HCT116 (cell line): ENCODE measurements around the gene ECEL1. TPM values are rescaled to one million over a fixed set of nuclear protein-coding genes. Genes with fewer than 3 reads are reported as not detected.

Source experiments
- ATAC-seq: fragments of 200-7000 bp; cut with Tn5 transposase; 2 replicates; pipeline ENCODE4 v1.9.1; 2020; ENCODE audit warnings: mild to moderate bottlenecking, moderate library complexity
- BruUV-seq: library from RNA; stranded (reverse); fragments of 400-500 nt; replicated peaks from 2 replicates; lab custom pipeline; 2021; lab: Mats Ljungman, UMichigan
- CTCF ChIA-PET: fragments of 300-600 bp; sonication (Branson Sonifier 250); formaldehyde crosslinking; loops from one replicate; lab custom pipeline; 2021; ENCODE audit warnings: antibody characterized with exemption; lab: Charles Lee
- POLR2A ChIA-PET: fragments of 300-600, 350-600 bp; sonication (Branson Sonifier 250); formaldehyde crosslinking; loops from one replicate; lab custom pipeline; 2021; ENCODE audit warnings: antibody characterized with exemption; lab: Charles Lee
- RAD21 ChIA-PET, 2 experiments: fragments of 300-600 bp; sonication (Branson Sonifier 250); formaldehyde crosslinking; loops; one replicate each; lab custom pipeline; 2023; ENCODE audit warnings: low total read pairs in 2 of 2; ENCODE audit not compliant: uncharacterized antibody in 2 of 2, unreplicated experiment in 2 of 2, low non-redundant PET in 1 of 2; lab: Charles Lee
- DNase-seq: peaks from one replicate; pipeline ENCODE4 v3.0.0-alpha.2; 2010; ENCODE audit warnings: low read depth, low spot score
- H2AFZ ChIP-seq: fragments of 200-600 bp; shearing (Covaris generic), sonication (generic); 2 replicates; pipeline ENCODE4 v1.6.1; 2017; ENCODE audit warnings: low read depth, mixed run types, mixed read lengths, antibody characterized with exemption, low read length; ENCODE audit not compliant: poor library complexity, severe bottlenecking
- H3K27ac ChIP-seq: 2 replicates; pipeline ENCODE4 v1.5.1; 2012; ENCODE audit warnings: low read depth, low read length
- H3K27me3 ChIP-seq: fragments of 200-600 bp; sonication (generic); 2 replicates; pipeline ENCODE4 v1.6.1; 2016; ENCODE audit warnings: mixed run types, low read length, mixed read lengths; ENCODE audit not compliant: insufficient read depth
- H3K36me3 ChIP-seq, 2 experiments: fragments of 200-500 bp in 1 of 2; fragments of 200-600 bp in 1 of 2; sonication (Bioruptor generic) in 1 of 2; sonication (generic) in 1 of 2; 2 replicates each; pipeline versions ENCODE4 v1.5.1 to v1.6.1; 2014 to 2016; ENCODE audit warnings: low read length in 2 of 2, inconsistent platforms in 1 of 2, mixed read lengths in 1 of 2, mixed run types in 1 of 2; ENCODE audit not compliant: insufficient read depth in 2 of 2, control insufficient read depth in 1 of 2
- H3K4me1 ChIP-seq, 2 experiments: fragments of 200-600 bp in 1 of 2; sonication (generic) in 1 of 2; 2 replicates each; pipeline versions ENCODE4 v1.5.1 to v1.6.1; 2012 to 2017; ENCODE audit warnings: low read length in 2 of 2, inconsistent platforms in 1 of 2, mild to moderate bottlenecking in 1 of 2, mixed read lengths in 1 of 2, mixed run types in 1 of 2, moderate library complexity in 1 of 2; ENCODE audit not compliant: insufficient read depth in 2 of 2, control insufficient read depth in 1 of 2
- H3K4me2 ChIP-seq: fragments of 200-600 bp; sonication (generic); 2 replicates; pipeline ENCODE4 v1.6.1; 2017; ENCODE audit warnings: mixed run types, low read length, mixed read lengths
- H3K4me3 ChIP-seq, 2 experiments: fragments of 200-600 bp in 1 of 2; sonication (generic) in 1 of 2; replicated peaks in 1 of 2; 2 replicates each; pipeline ENCODE4 v1.5.1; 2011 to 2016; ENCODE audit warnings: low read length in 2 of 2, control low read depth in 1 of 2, low read depth in 1 of 2, mild to moderate bottlenecking in 1 of 2, mixed read lengths in 1 of 2, mixed run types in 1 of 2
- H3K79me2 ChIP-seq: fragments of 200-600 bp; sonication (generic); 2 replicates; pipeline ENCODE4 v1.6.1; 2017; ENCODE audit warnings: mild to moderate bottlenecking, mixed run types, low read length, moderate library complexity, mixed read lengths; ENCODE audit not compliant: insufficient read depth
- H3K9ac ChIP-seq: fragments of 200-600 bp; sonication (generic); 2 replicates; pipeline ENCODE4 v1.6.1; 2016; ENCODE audit warnings: low read length, mixed read lengths
- H3K9me2 ChIP-seq: fragments of 200-600 bp; sonication (generic), shearing (Covaris generic); 2 replicates; pipeline ENCODE4 v1.6.1; 2017; ENCODE audit warnings: mixed run types, mild to moderate bottlenecking, moderate library complexity; ENCODE audit not compliant: insufficient read depth
- H3K9me3 ChIP-seq, 2 experiments: fragments of 200-500 bp in 1 of 2; fragments of 200-600 bp in 1 of 2; sonication (Bioruptor generic) in 1 of 2; sonication (generic) in 1 of 2; 2 replicates each; pipeline ENCODE4 v1.6.1; 2014 to 2017; ENCODE audit warnings: low read length in 2 of 2, mixed read lengths in 2 of 2, inconsistent platforms in 1 of 2, low read depth in 1 of 2, mild to moderate bottlenecking in 1 of 2, mixed run types in 1 of 2, moderate library complexity in 1 of 2; ENCODE audit not compliant: control insufficient read depth in 1 of 2, insufficient read depth in 1 of 2
- H4K20me1 ChIP-seq: fragments of 200-600 bp; sonication (generic), shearing (Covaris generic); 2 replicates; pipeline ENCODE4 v1.6.1; 2017; ENCODE audit warnings: mixed run types, mild to moderate bottlenecking, moderate library complexity; ENCODE audit not compliant: insufficient read depth
- CEBPB ChIP-seq: IDR thresholded peaks from 2 replicates; pipeline ENCODE4 v1.6.1; 2012; ENCODE audit warnings: low read depth
- CTCF ChIP-seq, 3 experiments: fragments of 200-600 bp in 1 of 3; sonication (generic) in 1 of 3; IDR thresholded peaks in 2 of 3; conservative IDR thresholded peaks in 1 of 3; 2 replicates each; pipeline ENCODE4 v1.5.1; 2012 to 2017; ENCODE audit warnings: low read depth in 2 of 3, low read length in 2 of 3, antibody characterized with exemption in 1 of 3, borderline replicate concordance in 1 of 3, control low read depth in 1 of 3, mild to moderate bottlenecking in 1 of 3, mixed read lengths in 1 of 3, mixed run types in 1 of 3, moderate library complexity in 1 of 3; ENCODE audit not compliant: insufficient read depth in 1 of 3
- EZH2phosphoT487 ChIP-seq: fragments of 200-600 bp; IDR thresholded peaks from 2 replicates; pipeline ENCODE4 v1.6.1; 2018; ENCODE audit warnings: antibody characterized with exemption, borderline replicate concordance
- FOSL1 ChIP-seq: IDR thresholded peaks from 2 replicates; pipeline ENCODE4 v1.6.1; 2012; ENCODE audit warnings: low read depth
- POLR2A ChIP-seq: IDR thresholded peaks from 2 replicates; pipeline ENCODE4 v1.7.0; 2011; ENCODE audit warnings: borderline replicate concordance; ENCODE audit not compliant: insufficient read depth, insufficient read length; ENCODE audit errors: extremely low read depth
- POLR2AphosphoS5 ChIP-seq: IDR thresholded peaks from 2 replicates; pipeline ENCODE4 v1.6.1; 2011; ENCODE audit warnings: mild to moderate bottlenecking, low read depth, low read length, moderate library complexity
- RAD21 ChIP-seq: IDR thresholded peaks from 2 replicates; pipeline ENCODE4 v1.6.1; 2012; ENCODE audit warnings: low read depth, mild to moderate bottlenecking
- REST ChIP-seq: IDR thresholded peaks from 2 replicates; pipeline ENCODE4 v1.6.1; 2012; ENCODE audit warnings: low read depth
- YY1 ChIP-seq: IDR thresholded peaks from 2 replicates; pipeline ENCODE4 v1.6.1; 2011; ENCODE audit warnings: low read length, low read depth, moderate library complexity, mild to moderate bottlenecking; ENCODE audit not compliant: insufficient replicate concordance; ENCODE audit errors: extremely low read depth
- intact Hi-C: fragments of 100-400 bp; cut with micrococcal nuclease; formaldehyde crosslinking; loops from 2 replicates; pipeline ENCODE4 v1.10.0; 2022
- total RNA-seq: library from RNA; stranded (reverse); gene quantifications from one replicate; pipeline ENCODE4 v1.2.1, GENCODE V29; 2021; ENCODE audit not compliant: unreplicated experiment

The ECEL1 gene
- total RNA-seq, 1 experiment from 2014 or later = not detected

DNA sequence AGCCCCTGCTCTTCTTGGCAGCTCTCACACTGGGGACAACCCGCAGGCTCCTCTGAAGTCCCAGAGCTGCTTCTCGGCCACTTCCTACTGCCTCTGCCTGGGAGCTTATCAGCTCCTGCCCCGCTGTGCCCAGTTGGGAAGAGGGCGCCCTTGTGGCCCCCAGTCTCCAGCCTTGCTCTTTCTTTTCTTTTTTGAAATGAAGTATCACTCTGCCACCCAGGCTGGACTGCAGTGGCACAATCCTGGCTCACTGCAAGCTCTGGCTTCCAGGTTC is 52.3 kb downstream of the ECEL1 start:
- ATAC-seq (no peak), DNase-seq (no peak)
- no TSS peak for BruUV-seq
- no peak overlapping the region for H3K4me3 ChIP-seq
- H3K36me3 ChIP-seq = no peaks in the 10 kb centered on the region
- ChIA-PET RAD21 (interaction anchor here (0.6 to 0.8 kb wide), 2 partner anchors 69 to 71 kb away, joined by 3 to 7 read pairs; no protein-coding TSS in a partner anchor), POLR2A (no interaction called here), CTCF (no interaction called here)
- H3K9me2 ChIP-seq = no peaks in the 10 kb centered on the region
- H3K9ac ChIP-seq = no peak overlapping the region
- peaks cover 0 to 3% of the 10 kb centered on the region in 2 experiments; a peak in 1 of 4 replicates for H3K4me1 ChIP-seq
- H4K20me1 ChIP-seq = no peaks in the 10 kb centered on the region
- no peaks in the 10 kb centered on the region for H3K9me3 ChIP-seq
- no peak overlapping the region for H3K27ac ChIP-seq
- H2AFZ ChIP-seq = no peak overlapping the region
- no peak overlapping the region for H3K4me2 ChIP-seq
- no peaks in the 10 kb centered on the region for H3K27me3 ChIP-seq
- intact Hi-C loops = no loop called here
- no peaks in the 10 kb centered on the region for H3K79me2 ChIP-seq
- TF ChIP-seq FOSL1 (no peak), RAD21 (no peak), EZH2phosphoT487 (no peak), YY1 (no peak), POLR2AphosphoS5 (no peak), CEBPB (no peak), CTCF (IDR thresholded peaks at IDR 0.05 in 2 of 3, conservative IDR thresholded peaks at IDR 0.05 in 1 of 3; ENCODE audit: borderline replicate concordance in 1 of 3, insufficient read depth in 1 of 3, low read depth in 2 of 3, low read length in 2 of 3) (no peak), POLR2A (no peak), REST (no peak)
